Measurements from ENCODE around the gene SERPING1. TPM values are rescaled to one million over a fixed set of nuclear protein-coding genes. Genes with fewer than 3 reads are reported as not detected.
A peak's percentile ranks its signal among the peaks of the same experiment; 100 is the strongest.

SERPING1 gene
- polyA plus RNA-seq = 100 to 1,000 TPM; 163 to 672 (median 549) TPM

GRCh38 chr11:57597461-57597915 lies at the start of gene SERPING1:
TSS of gene SERPING1 (plus strand) at chr11:57597685. CDS start at chr11:57598271, 586 bp downstream.
- 14 to 21% (median 16%) methylated on average over 10 of the region's 10 CpGs for WGBS, 3 donors
- H3K27ac ChIP-seq (ENCODE audit: low read depth, low read length) = peak within 1 kb of the TSS; percentile 99

GRCh38 chr11:57547854-57548377 lies 49.6 kb upstream of the SERPING1 start:
- 18 to 41% (median 26%) methylated on average over 6 of the region's 6 CpGs for WGBS, 3 donors

DNA sequence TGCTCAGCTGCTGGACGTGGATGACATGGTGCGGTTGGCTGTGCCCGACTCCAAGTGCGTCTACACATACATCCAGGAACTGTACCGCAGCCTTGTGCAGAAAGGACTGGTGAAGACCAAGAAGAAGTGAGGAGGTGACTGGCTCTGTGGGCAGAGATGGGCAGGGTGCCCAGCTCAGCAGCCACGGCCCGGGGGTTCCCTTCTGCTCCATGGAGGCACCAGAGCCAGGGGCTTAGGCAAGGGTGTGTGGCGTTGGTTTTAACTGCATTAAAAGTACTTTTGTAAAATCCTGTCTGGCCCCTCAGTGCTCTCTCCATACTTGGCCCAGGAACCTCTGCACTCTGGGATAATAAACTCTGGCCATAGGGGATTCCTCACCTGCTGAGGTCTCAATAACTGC lies 47.5 kb upstream of the SERPING1 start:
- no peak overlapping the region for H3K27ac ChIP-seq (ENCODE audit: low read depth, low read length)
- WGBS, 3 donors = 81 to 90% (median 83%) methylated on average over 8 of the region's 8 CpGs

More at GRCh38 chr11:57547854-57548377, 49.6 kb upstream of the SERPING1 start:
- H3K27ac ChIP-seq (ENCODE audit: low read depth, low read length) = no peak overlapping the region

- WGBS, 3 donors = 30 to 89% (median 87%) methylated on average over 4 of the region's 4 CpGs
- H3K27ac ChIP-seq (ENCODE audit: low read depth, low read length) = no peak overlapping the region
These were observed 45.5 kb upstream of the SERPING1 start for GRCh38 chr11:57551941-57552340.

- 51 to 83% (median 83%) methylated on average over 5 of the region's 5 CpGs for WGBS, 3 donors
- no peak overlapping the region for H3K27ac ChIP-seq (ENCODE audit: low read depth, low read length)
These were observed 45.0 kb upstream of the SERPING1 start for GRCh38 chr11:57552479-57552878.

- 82 to 95% (median 90%) methylated on average over 2 of the region's 2 CpGs for WGBS, 3 donors
- no peak overlapping the region for H3K27ac ChIP-seq (ENCODE audit: low read depth, low read length)
These were observed 42.1 kb upstream of the SERPING1 start for GRCh38 chr11:57555393-57555792.

- no peak overlapping the region for H3K27ac ChIP-seq (ENCODE audit: low read depth, low read length)
- 81 to 89% (median 85%) methylated on average over 8 of the region's 8 CpGs for WGBS, 3 donors
These were observed 41.4 kb upstream of the SERPING1 start for GRCh38 chr11:57556041-57556440.

DNA sequence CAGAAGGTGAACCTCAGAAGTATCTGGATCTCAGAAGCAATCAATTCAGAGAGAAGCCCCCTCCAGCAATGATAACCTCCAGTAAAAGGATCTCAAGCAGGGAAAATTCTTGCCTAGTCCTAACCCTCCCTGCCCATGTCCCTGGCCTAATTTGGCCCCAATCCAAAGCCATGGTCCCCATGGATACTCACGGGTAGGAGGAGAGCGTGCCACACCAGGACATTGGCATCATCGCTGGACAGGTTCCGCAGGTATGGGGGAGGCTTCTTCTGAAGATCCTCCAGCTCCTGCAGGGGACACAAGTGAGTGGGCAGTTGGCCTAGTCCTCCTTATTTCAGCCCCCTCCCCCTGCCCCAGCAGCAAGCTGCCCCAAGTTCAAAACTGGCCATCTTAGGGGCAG lies 37.3 kb upstream of the SERPING1 start:
- H3K27ac ChIP-seq (ENCODE audit: low read depth, low read length) = no peak overlapping the region
- WGBS, 3 donors = 87 to 88% (median 87%) methylated on average over 4 of the region's 4 CpGs

DNA sequence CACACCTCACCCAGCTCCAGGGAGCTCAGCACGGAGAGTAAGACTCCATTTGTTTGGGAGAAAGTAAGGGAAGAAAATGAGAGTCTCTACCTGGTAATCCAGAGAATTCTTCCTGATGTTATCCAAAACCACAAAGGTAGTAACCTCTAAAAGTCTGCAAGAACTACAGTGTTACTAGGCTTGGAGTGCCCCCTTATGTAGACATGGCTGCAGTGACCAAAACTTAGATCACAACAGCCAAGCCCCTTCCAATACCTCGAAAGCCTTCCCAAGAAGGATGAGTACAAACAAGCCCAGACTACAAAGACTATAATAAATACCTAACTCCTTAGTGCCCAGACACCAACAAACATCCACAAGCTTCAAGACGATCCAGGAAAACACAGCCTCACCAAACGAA lies 34.9 kb upstream of the SERPING1 start:
- no peak overlapping the region for H3K27ac ChIP-seq (ENCODE audit: low read depth, low read length)
- 76 to 82% (median 80%) methylated on average over 4 of the region's 4 CpGs for WGBS, 3 donors

DNA sequence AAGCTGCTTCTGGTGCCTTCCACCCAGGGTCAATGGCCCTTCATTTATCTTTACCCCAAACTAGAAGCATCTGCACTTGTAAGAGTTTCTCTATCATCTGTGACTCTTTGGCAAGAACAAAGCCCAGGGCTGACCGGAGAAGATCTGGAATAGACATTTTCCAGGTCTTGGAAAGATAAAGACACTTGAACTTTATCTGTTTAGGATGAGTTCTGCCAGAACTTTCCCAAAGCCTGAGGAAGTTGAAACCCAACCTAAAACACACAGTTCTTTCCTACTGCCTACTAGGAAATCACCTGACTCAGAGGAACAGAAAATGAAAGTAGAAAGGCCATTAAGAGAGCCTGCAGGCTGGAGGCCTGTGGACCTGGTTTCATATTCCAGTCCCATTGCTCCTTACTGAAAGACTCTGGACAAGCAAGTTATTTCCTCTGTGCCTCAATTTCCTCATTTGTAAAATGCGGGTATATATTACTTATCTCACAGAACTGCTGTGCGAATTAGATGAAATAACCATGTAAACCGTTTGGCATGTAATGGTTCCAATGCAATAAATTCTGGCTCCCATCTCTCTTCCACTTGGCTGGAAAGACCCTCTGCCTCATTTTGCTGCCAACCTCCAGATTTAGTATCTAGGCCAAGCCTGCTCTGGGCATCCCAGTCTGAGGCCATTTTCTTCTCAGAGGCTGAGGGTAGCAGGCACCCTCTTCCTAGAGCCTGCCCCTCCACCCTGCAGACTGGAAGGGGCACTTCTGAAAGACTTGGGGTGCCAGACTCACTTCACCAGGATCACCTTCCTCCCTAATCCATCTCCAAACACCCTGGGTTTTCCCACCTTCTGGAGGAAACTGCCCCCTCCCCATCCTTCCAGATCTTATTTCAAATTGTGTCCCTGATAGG lies 31.2 kb upstream of the SERPING1 start:
- WGBS, 3 donors = 9 to 49% (median 11%) methylated on average over 4 of the region's 4 CpGs
- H3K27ac ChIP-seq (ENCODE audit: low read depth, low read length) = no peak overlapping the region

DNA sequence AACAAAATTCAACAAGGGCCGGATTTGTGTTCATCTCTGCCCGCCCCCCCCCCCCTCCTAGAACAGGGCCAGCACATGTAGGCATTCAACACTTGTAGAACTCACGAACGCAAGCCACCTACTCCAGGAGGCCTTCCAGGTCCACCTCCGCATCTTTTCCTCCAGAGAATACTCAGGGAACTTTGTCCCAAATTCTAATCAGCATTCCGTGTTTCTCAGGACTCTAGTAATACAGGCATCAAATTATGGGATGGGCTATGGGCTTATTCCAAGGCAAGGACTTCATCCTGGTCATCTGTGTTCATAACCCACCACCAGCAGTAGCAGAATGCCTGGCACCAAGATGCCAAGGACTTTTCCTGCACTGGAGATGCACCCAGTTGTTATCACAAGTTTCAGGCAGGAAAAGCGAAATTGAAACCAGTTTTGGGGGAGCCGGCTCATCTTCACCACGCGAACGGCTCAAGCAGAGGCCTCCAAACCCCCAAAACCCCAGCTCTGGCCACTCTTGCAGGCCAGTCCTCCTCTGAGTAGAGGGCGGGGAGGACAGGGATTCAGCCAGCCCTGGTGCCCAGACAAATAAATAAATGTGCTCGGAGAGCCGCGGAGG lies 30.5 kb upstream of the SERPING1 start:
- peak overlapping the region; percentile 52 for H3K27ac ChIP-seq (ENCODE audit: low read depth, low read length)
- WGBS, 3 donors = 2 to 26% (median 2%) methylated on average over 13 to 15 of the region's 15 CpGs

GRCh38 chr11:57567515-57568329 lies 29.8 kb upstream of the SERPING1 start, which contains the start of gene UBE2L6:
TSS of gene UBE2L6 (minus strand) at chr11:57567672. CDS start at chr11:57567611, 61 bp downstream.
- WGBS, 3 donors = 0 to 1% (median 0%) methylated on average over 54 to 92 of the region's 92 CpGs
- peak within 1 kb of the TSS; percentile 75 for H3K27ac ChIP-seq (ENCODE audit: low read depth, low read length)

DNA sequence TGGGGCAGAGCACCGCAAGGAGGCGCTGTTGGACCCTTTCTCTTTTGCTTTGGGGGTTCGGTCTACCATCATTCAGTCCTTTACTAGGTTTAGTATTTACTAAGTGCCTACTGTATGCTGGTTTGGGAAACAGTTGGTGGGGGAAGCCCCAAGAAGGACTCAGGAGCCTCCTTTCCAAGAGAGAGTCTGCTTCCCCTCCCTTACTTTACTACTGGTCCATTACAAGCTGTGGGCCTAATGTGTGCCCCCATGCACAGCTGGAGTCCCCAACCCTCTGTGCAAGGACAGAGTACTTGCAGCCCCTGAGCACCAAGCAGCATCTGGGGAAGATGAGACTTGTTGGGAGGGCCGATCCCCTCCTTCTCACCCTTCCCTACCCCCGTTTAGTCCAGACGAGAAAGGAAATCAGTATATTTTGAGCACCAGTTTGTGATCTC lies 29.1 kb upstream of the SERPING1 start:
- H3K27ac ChIP-seq (ENCODE audit: low read depth, low read length) = peak overlapping the region; percentile 75
- 23 to 40% (median 28%) methylated on average over 6 of the region's 6 CpGs for WGBS, 3 donors

DNA sequence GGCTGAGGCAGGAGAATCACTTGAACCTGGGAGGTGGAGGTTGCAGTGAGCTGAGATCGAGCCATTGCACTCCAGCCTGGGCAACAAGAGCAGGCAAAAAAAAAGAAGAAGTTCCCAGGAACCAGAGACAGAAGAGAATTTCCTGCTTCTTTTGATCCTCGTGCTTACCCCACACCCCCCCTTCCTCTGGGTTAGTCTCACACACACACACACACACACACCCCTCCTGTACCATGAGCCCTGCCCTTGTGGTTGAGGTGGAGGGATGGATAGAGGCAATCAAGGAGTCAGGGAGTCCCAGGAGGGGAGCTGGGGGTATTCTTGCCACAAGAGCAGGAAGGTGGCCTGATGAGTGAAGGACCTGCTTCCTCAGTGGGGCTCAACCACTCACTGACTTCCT lies 25.9 kb upstream of the SERPING1 start:
- WGBS, 3 donors = 32 to 75% (median 33%) methylated on average over 1 to 2 of the region's 2 CpGs
- H3K27ac ChIP-seq (ENCODE audit: low read depth, low read length) = no peak overlapping the region

GRCh38 chr11:57574061-57574460 lies 23.4 kb upstream of the SERPING1 start:
- H3K27ac ChIP-seq (ENCODE audit: low read depth, low read length) = no peak overlapping the region
- 49 to 78% (median 72%) methylated on average over 4 of the region's 4 CpGs for WGBS, 3 donors

DNA sequence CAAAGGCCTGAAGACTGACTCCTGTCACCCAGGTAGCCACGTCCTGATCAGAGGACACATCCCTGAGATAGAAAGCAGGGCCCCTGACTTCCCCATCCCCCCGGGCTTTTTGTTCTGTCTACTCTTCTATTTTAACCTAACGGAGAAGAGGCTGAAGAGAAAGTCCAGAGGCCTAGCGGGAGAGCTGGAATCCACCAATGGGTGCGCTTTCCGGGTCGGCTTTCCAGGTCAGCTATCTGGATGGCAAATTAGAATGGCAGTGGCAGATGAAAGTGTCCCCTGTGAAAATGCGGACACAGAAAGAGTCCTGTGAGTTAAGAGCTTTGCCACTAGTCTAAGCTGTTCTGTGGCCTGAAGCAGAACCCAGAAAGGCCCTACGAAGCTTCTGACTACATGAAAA lies 13.1 kb upstream of the SERPING1 start:
- WGBS, 3 donors = 85 to 88% (median 87%) methylated on average over 9 of the region's 9 CpGs
- no peak overlapping the region for H3K27ac ChIP-seq (ENCODE audit: low read depth, low read length)

DNA sequence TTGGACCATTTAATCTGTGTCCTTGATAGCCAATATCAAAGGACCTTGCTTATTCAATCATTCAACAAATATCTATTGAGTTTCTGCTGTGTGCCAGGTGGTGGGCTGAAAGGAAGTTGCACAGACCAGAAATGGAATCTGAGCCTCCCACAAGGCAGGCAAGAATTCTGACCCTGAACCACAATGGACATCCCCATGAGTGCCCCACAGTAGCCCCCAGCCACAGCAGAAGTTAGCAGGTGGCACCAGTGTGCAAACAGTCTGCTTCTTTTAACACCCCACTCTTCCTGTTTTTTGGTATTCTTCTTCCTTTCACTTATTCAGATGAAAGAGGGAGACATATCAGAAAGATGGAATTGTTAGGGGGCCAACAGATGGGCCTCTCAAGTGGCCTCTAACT lies 12.2 kb upstream of the SERPING1 start:
- H3K27ac ChIP-seq (ENCODE audit: low read depth, low read length) = no peak overlapping the region

DNA sequence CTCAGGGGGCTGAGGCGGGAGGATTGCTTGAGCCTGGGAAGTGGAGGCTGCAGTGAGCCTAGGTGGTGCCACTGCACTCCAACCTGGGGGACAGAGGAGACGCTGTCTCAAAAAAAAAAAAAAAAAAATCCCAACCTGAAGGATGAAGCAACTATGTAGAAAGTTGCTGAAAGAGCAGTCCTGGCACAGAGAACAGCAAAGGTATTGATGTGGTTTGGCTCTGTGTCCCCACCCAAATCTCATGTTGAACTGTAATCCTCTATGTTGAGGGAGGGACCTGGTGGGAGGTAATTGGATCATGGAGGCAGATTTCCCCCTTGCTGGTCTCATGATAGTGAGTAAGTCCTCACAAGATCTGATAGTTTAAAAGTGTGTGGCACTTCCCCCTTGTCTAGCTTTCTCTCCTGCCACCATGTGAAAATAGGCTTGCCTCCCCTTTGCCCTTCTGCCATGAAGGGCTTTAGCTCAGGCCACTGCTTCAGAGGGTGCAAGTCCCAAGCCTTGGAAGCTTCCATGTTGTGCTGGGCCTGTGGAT lies 10.7 kb upstream of the SERPING1 start:
- H3K27ac ChIP-seq (ENCODE audit: low read depth, low read length) = no peak overlapping the region
- WGBS, 3 donors = 42 to 50% (median 48%) methylated on average over 2 of the region's 2 CpGs
